Thoracic aorta (tissue), 2 donors: Measurements from ENCODE around the gene SNAP23. TPM values are rescaled to one million over a fixed set of nuclear protein-coding genes. Genes with fewer than 3 reads are reported as not detected.

ENCODE experiments used
- ATAC-seq: fragments of 150-250 bp; one replicate; pipeline ENCODE4 v1.8.0; 2017; ENCODE audit warnings: low read depth; ENCODE audit not compliant: insufficient number of reproducible peaks, low FRiP score
- DNase-seq: peaks from one replicate; pipeline ENCODE4 v3.0.0-alpha.2; 2020; ENCODE audit warnings: low spot score
- H3K27ac ChIP-seq, 2 donors: fragments of 200-600 bp; sonication (generic); 1 replicate in 1 of 2; 2 replicates in 1 of 2; pipeline ENCODE4 v1.5.1; 2016; ENCODE audit warnings: mild to moderate bottlenecking in 2 of 2, moderate library complexity in 2 of 2
- H3K27me3 ChIP-seq: fragments of 200-600 bp; sonication (generic); replicated peaks from 2 replicates; pipeline ENCODE4 v1.6.0; 2016; ENCODE audit warnings: mild to moderate bottlenecking; ENCODE audit not compliant: insufficient read depth
- H3K36me3 ChIP-seq: fragments of 200-600 bp; sonication (generic); one replicate; pipeline ENCODE4 v1.5.1; 2016
- H3K4me1 ChIP-seq, 2 donors: fragments of 200-600 bp; sonication (generic); 1 replicate in 1 of 2; 2 replicates in 1 of 2; pipeline versions ENCODE4 v1.5.1 to v1.6.0; 2016; ENCODE audit warnings: low read depth in 2 of 2, mild to moderate bottlenecking in 1 of 2; ENCODE audit not compliant: control insufficient read depth in 1 of 2
- H3K4me3 ChIP-seq: fragments of 200-600 bp; sonication (generic); 2 replicates; pipeline ENCODE4 v1.5.1; 2016; ENCODE audit warnings: mild to moderate bottlenecking
- H3K9me3 ChIP-seq: fragments of 200-600 bp; sonication (generic); 2 replicates; pipeline ENCODE4 v1.5.1; 2016
- CTCF ChIP-seq: fragments of 200-600 bp; sonication (generic); IDR thresholded peaks from one replicate; pipeline ENCODE4 v1.5.1; 2019; ENCODE audit warnings: antibody characterized with exemption
- total RNA-seq, 2 donors: library from RNA; depleted of rRNA; stranded (reverse); fragments of >200 nt; gene quantifications; one replicate each; pipeline versions ENCODE4 v1.1.0 to v1.2.3, GENCODE V29; 2016

Gene SNAP23
- 10 to 100 TPM; 68.8 to 73.7 TPM for total RNA-seq

GRCh38 chr15:42495361-42496212 is at the start of gene SNAP23:
SNAP23 (plus strand) TSS chr15:42495634; CDS start chr15:42511847, 16,213 bp downstream.
- Histone ChIP-seq H3K36me3 (no peaks in the 10 kb centered on the region), H3K27me3 (no peaks in the 10 kb centered on the region), H3K9me3 (no peaks in the 10 kb centered on the region), H3K27ac (peak within 1 kb of the TSS; percentile 86 to 97), H3K4me3 (peak within 1 kb of the TSS; percentile 84), H3K4me1 (peaks cover 37 to 62% of the 10 kb centered on the region in 2 donors)
- ATAC-seq (peak; percentile 59), DNase-seq (peak; percentile 80)
- TF ChIP-seq CTCF: no peak

GRCh38 chr15:42447599-42447998 is 47.8 kb upstream of the SNAP23 start:
- ATAC-seq: no peak
- H3K27ac ChIP-seq: no peak overlapping the region
- no peak for TF ChIP-seq CTCF
- H3K4me1 ChIP-seq: peaks cover 0 to 20% of the 10 kb centered on the region in 2 donors
- H3K36me3 ChIP-seq: peaks cover 39% of the 10 kb centered on the region
- DNase-seq: no peak
- H3K9me3 ChIP-seq: no peaks in the 10 kb centered on the region
- no peak overlapping the region for H3K4me3 ChIP-seq
- H3K27me3 ChIP-seq: no peaks in the 10 kb centered on the region

GRCh38 chr15:42448281-42448680 is 47.2 kb upstream of the SNAP23 start:
- Histone ChIP-seq H3K9me3 (no peaks in the 10 kb centered on the region), H3K4me1 (peaks cover 0 to 20% of the 10 kb centered on the region in 2 donors), H3K4me3 (no peak overlapping the region), H3K27ac (no peak overlapping the region), H3K27me3 (no peaks in the 10 kb centered on the region), H3K36me3 (peaks cover 39% of the 10 kb centered on the region)
- ATAC-seq: no peak
- no peak for TF ChIP-seq CTCF
- no peak for DNase-seq

- no peak for DNase-seq
- peaks cover under 1 to 27% of the 10 kb centered on the region in 2 donors for H3K4me1 ChIP-seq
- H3K36me3 ChIP-seq: peaks cover 31% of the 10 kb centered on the region
- H3K27ac ChIP-seq: no peak overlapping the region
- H3K4me3 ChIP-seq: no peak overlapping the region
- no peak for ATAC-seq
- TF ChIP-seq CTCF: no peak
- no peaks in the 10 kb centered on the region for H3K27me3 ChIP-seq
- no peaks in the 10 kb centered on the region for H3K9me3 ChIP-seq
Measured at GRCh38 chr15:42449770-42450424, 45.5 kb upstream of the SNAP23 start.

- Histone ChIP-seq H3K27me3 (no peaks in the 10 kb centered on the region), H3K27ac (no peak overlapping the region), H3K9me3 (no peaks in the 10 kb centered on the region), H3K36me3 (peaks cover 31% of the 10 kb centered on the region), H3K4me1 (peaks cover 6 to 30% of the 10 kb centered on the region in 2 donors), H3K4me3 (no peak overlapping the region)
- no peak for ATAC-seq
- no peak for TF ChIP-seq CTCF
- no peak for DNase-seq
Measured at GRCh38 chr15:42450425-42450790, 45.0 kb upstream of the SNAP23 start.
